ENCODE measurements around the gene MRPL27.

The MRPL27 gene

GRCh38 chr17:50350733-50351132, 22.3 kb downstream of the MRPL27 start:
- Histone ChIP-seq H3K4me2 (ENCODE audit: low read length) (no peak overlapping the region), H3F3A (ENCODE audit: insufficient read depth, low read length) (no peaks in the 10 kb centered on the region; the same call in 1 of the 2 replicates), H3K36me3 (ENCODE audit: insufficient read depth, low read length) (peaks cover 10% of the 10 kb centered on the region; the same call in 1 of the 2 replicates), H4K20me1 (ENCODE audit: insufficient read depth, low read length) (no peaks in the 10 kb centered on the region), H3K4me1 (ENCODE audit: insufficient read depth, low read length, severe bottlenecking) (peaks cover 9% of the 10 kb centered on the region), H2AFZ (ENCODE audit: low read length) (no peak overlapping the region), H3K9ac (ENCODE audit: low read length) (no peak overlapping the region), H3K79me2 (ENCODE audit: insufficient read depth, low read length) (no peaks in the 10 kb centered on the region), H3K9me2 (ENCODE audit: low read depth, low read length) (no peaks in the 10 kb centered on the region), H3K27ac (ENCODE audit: low read depth, low read length, poor library complexity, severe bottlenecking) (no peak overlapping the region), H3K9me3 (ENCODE audit: low read length) (no peaks in the 10 kb centered on the region), H3K4me3 (ENCODE audit: low read depth, low read length, poor library complexity, severe bottlenecking) (no peak overlapping the region), H3K27me3 (ENCODE audit: insufficient read depth, low read length) (no peaks in the 10 kb centered on the region)
- TF ChIP-seq EZH2 (IDR thresholded peaks at IDR 0.05; ENCODE audit: borderline replicate concordance, low read length), result no peak
- no peak for TF ChIP-seq CTCF (IDR thresholded peaks at IDR 0.05; ENCODE audit: low read length)

GRCh38 chr17:50349243-50349600, 23.8 kb downstream of the MRPL27 start:
- peaks cover 17% of the 10 kb centered on the region for H3K4me1 ChIP-seq (ENCODE audit: insufficient read depth, low read length, severe bottlenecking)
- H3K9me3 ChIP-seq (ENCODE audit: low read length), result no peaks in the 10 kb centered on the region
- no peaks in the 10 kb centered on the region for H4K20me1 ChIP-seq (ENCODE audit: insufficient read depth, low read length)
- no peaks in the 10 kb centered on the region for H3K9me2 ChIP-seq (ENCODE audit: low read depth, low read length)
- no peak for TF ChIP-seq CTCF (IDR thresholded peaks at IDR 0.05; ENCODE audit: low read length)
- no peak for TF ChIP-seq EZH2 (IDR thresholded peaks at IDR 0.05; ENCODE audit: borderline replicate concordance, low read length)
- no peaks in the 10 kb centered on the region for H3K27me3 ChIP-seq (ENCODE audit: insufficient read depth, low read length)
- H3K36me3 ChIP-seq (ENCODE audit: insufficient read depth, low read length), result peaks cover under 1% of the 10 kb centered on the region; the same call in 1 of the 2 replicates
- no peaks in the 10 kb centered on the region; the same call in 1 of the 2 replicates for H3F3A ChIP-seq (ENCODE audit: insufficient read depth, low read length)
- no peak overlapping the region for H3K9ac ChIP-seq (ENCODE audit: low read length)
- no peak overlapping the region for H3K4me3 ChIP-seq (ENCODE audit: low read depth, low read length, poor library complexity, severe bottlenecking)
- no peak overlapping the region for H3K4me2 ChIP-seq (ENCODE audit: low read length)
- H3K27ac ChIP-seq (ENCODE audit: low read depth, low read length, poor library complexity, severe bottlenecking), result no peak overlapping the region
- H3K79me2 ChIP-seq (ENCODE audit: insufficient read depth, low read length), result no peaks in the 10 kb centered on the region
- no peak overlapping the region for H2AFZ ChIP-seq (ENCODE audit: low read length)

- no peaks in the 10 kb centered on the region for H3K79me2 ChIP-seq (ENCODE audit: insufficient read depth, low read length)
- no peaks in the 10 kb centered on the region for H3K9me3 ChIP-seq (ENCODE audit: low read length)
- no peak overlapping the region for H3K4me2 ChIP-seq (ENCODE audit: low read length)
- no peaks in the 10 kb centered on the region for H3K9me2 ChIP-seq (ENCODE audit: low read depth, low read length)
- H3K4me3 ChIP-seq (ENCODE audit: low read depth, low read length, poor library complexity, severe bottlenecking), result no peak overlapping the region
- no peaks in the 10 kb centered on the region for H3K36me3 ChIP-seq (ENCODE audit: insufficient read depth, low read length)
- H2AFZ ChIP-seq (ENCODE audit: low read length), result no peak overlapping the region
- no peak overlapping the region for H3K9ac ChIP-seq (ENCODE audit: low read length)
- H3K4me1 ChIP-seq (ENCODE audit: insufficient read depth, low read length, severe bottlenecking), result peaks cover 17% of the 10 kb centered on the region
- no peaks in the 10 kb centered on the region; the same call in 1 of the 2 replicates for H3F3A ChIP-seq (ENCODE audit: insufficient read depth, low read length)
- H3K27ac ChIP-seq (ENCODE audit: low read depth, low read length, poor library complexity, severe bottlenecking), result no peak overlapping the region
- no peaks in the 10 kb centered on the region for H3K27me3 ChIP-seq (ENCODE audit: insufficient read depth, low read length)
- no peaks in the 10 kb centered on the region for H4K20me1 ChIP-seq (ENCODE audit: insufficient read depth, low read length)
- no peak for TF ChIP-seq CTCF (IDR thresholded peaks at IDR 0.05; ENCODE audit: low read length)
- TF ChIP-seq EZH2 (IDR thresholded peaks at IDR 0.05; ENCODE audit: borderline replicate concordance, low read length), result no peak
Measured at GRCh38 chr17:50348522-50349242, 24.3 kb downstream of the MRPL27 start.

All from OCI-LY1 (cell line).